Duodenal mucosa (tissue), 2 donors: ENCODE data around the gene C10orf71.

Experiments used
- H3K27ac ChIP-seq: one replicate; pipeline ENCODE4 v1.7.0; 2013; ENCODE audit warnings: low read depth, low read length
- H3K27me3 ChIP-seq, 2 donors: one replicate each; pipeline ENCODE4 v1.7.0; 2013; ENCODE audit warnings: low read length in 2 of 2, control low read depth in 1 of 2; ENCODE audit not compliant: insufficient read depth in 2 of 2, control insufficient read depth in 1 of 2
- H3K36me3 ChIP-seq, 2 donors: one replicate each; pipeline ENCODE4 v1.7.0; 2013; ENCODE audit warnings: low read length in 2 of 2, control low read depth in 1 of 2; ENCODE audit not compliant: insufficient read depth in 2 of 2, control insufficient read depth in 1 of 2
- H3K4me1 ChIP-seq, 2 donors: one replicate each; pipeline ENCODE4 v1.7.0; 2013; ENCODE audit warnings: low read length in 2 of 2, control low read depth in 1 of 2; ENCODE audit not compliant: insufficient read depth in 2 of 2, control insufficient read depth in 1 of 2
- H3K4me3 ChIP-seq, 2 donors: one replicate each; pipeline ENCODE4 v1.7.0; 2013; ENCODE audit warnings: low read length in 2 of 2, low read depth in 1 of 2
- H3K9ac ChIP-seq, 2 donors: one replicate each; pipeline ENCODE4 v1.7.0; 2013; ENCODE audit warnings: low read length in 2 of 2, low read depth in 1 of 2
- H3K9me3 ChIP-seq, 2 donors: one replicate each; pipeline ENCODE4 v1.7.0; 2013; ENCODE audit warnings: low read length in 2 of 2, control low read depth in 1 of 2; ENCODE audit not compliant: control insufficient read depth in 1 of 2

Gene C10orf71

DNA sequence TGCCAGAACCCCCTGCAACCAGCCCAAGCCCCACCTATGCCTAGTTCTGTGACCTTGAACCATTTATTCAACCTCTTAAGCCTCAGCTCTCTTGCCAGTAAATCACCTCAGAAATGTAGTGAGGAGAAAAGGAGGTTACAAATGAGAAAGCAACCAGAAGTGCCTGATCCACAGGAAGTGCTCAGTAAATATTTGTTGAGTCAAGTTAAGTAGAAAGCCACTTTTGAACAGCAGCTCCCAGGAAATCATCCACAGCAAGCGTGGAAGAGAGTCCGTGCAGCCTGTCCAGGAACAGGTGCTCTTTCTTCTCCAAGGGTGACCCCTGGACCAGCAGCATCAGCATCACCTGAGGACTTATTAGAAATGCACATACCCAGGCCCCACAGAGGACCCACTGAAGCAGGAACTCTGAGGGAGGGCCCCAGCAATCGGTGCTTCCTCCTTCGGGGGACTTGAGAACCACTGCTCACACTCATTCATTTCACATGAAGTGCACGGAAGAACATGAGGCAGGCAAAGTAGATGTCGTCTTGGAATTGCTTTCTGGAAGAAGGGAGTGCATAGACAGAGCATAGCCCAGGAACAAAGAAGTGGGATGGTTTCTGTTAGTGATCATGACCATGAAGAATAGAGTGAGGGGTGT is 6.3 kb upstream of the C10orf71 start:
- no peak overlapping the region for H3K9ac ChIP-seq
- H3K27ac ChIP-seq = no peak overlapping the region
- no peaks in the 10 kb centered on the region for H3K4me1 ChIP-seq
- H3K9me3 ChIP-seq = no peaks in the 10 kb centered on the region
- no peaks in the 10 kb centered on the region for H3K27me3 ChIP-seq
- no peak overlapping the region for H3K4me3 ChIP-seq
- H3K36me3 ChIP-seq = no peaks in the 10 kb centered on the region

DNA sequence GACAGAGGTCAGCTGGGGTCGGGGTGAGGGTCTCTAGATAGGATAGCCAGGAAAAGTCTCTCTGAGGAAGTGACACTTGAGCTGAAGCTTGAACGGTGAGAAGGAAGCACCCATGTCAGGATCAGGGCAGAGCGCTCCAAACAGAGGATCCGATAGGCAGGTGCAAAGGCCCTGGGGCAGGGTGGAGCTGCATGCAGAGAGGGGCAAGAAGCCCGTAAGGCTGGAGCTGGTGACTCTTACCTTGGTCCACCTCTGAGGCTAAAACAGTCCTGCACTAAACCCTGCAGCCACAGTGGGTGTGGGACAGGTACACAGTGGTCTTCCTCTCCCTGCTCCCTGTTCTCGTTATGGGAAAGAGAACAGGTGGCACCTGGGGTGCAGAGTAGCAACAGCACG is 5.8 kb upstream of the C10orf71 start:
- no peaks in the 10 kb centered on the region for H3K4me1 ChIP-seq

DNA sequence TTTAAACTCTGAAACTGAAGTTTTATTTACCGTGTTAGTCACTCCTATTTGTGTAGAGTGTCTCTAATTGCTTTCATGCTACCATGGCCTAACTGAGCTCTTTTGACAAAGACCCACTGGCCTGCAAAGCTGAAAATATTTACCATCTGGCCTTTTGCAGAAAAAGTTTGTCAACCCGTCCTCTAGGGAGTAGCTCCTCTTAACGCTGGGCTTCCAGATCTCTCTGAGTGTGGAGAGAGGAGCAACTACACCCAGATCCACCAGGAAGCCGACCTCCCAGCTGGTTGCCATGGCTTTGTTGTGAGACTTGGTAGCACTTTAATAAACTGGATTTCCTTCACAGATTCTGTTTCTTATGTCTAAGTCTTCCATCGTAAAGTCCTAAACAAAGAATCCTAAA is 4.2 kb upstream of the C10orf71 start:
- H3K4me1 ChIP-seq = peaks cover 0 to 5% of the 10 kb centered on the region in 2 donors
- no peak overlapping the region for H3K27ac ChIP-seq

More for the DNA sequence above, 5.8 kb upstream of the C10orf71 start:
- H3K9me3 ChIP-seq = no peaks in the 10 kb centered on the region
- no peak overlapping the region for H3K27ac ChIP-seq
- H3K36me3 ChIP-seq = no peaks in the 10 kb centered on the region
- no peak overlapping the region for H3K4me3 ChIP-seq
- no peaks in the 10 kb centered on the region for H3K27me3 ChIP-seq
- no peak overlapping the region for H3K9ac ChIP-seq

GRCh38 chr10:49295297-49295696 is 3.7 kb upstream of the C10orf71 start:
- Histone ChIP-seq H3K9ac (no peak overlapping the region), H3K4me1 (peaks cover 0 to 5% of the 10 kb centered on the region in 2 donors), H3K4me3 (no peak overlapping the region), H3K36me3 (no peaks in the 10 kb centered on the region), H3K27ac (no peak overlapping the region), H3K9me3 (no peaks in the 10 kb centered on the region), H3K27me3 (no peaks in the 10 kb centered on the region)

More for the DNA sequence above, 4.2 kb upstream of the C10orf71 start:
- H3K36me3 ChIP-seq = no peaks in the 10 kb centered on the region
- H3K4me3 ChIP-seq = no peak overlapping the region
- H3K9ac ChIP-seq = no peak overlapping the region
- H3K9me3 ChIP-seq = no peaks in the 10 kb centered on the region
- H3K27me3 ChIP-seq = no peaks in the 10 kb centered on the region

DNA sequence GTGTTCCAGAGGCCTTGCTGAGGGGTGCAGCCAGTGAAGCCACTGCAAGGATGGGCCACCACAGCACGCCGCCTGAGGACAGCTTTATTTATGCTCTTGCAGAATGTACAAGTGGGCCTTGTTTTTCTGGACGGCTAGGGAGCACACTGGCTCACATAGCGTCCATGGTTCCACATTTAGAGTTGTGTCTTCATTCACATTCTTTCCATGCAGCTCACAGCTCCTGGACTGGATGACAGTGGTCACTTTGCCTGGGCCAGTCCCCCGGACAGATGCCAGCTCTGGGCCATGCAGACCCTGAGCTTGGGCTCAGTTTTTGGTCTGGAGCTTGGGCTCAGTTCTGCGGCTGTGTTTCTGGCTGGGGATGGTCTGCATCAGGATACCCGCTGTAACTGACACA is 2.6 kb upstream of the C10orf71 start:
- no peaks in the 10 kb centered on the region for H3K36me3 ChIP-seq
- no peaks in the 10 kb centered on the region for H3K27me3 ChIP-seq
- H3K9ac ChIP-seq = no peak overlapping the region
- peaks cover 0 to 5% of the 10 kb centered on the region in 2 donors for H3K4me1 ChIP-seq
- no peak overlapping the region for H3K4me3 ChIP-seq
- H3K27ac ChIP-seq = no peak overlapping the region
- H3K9me3 ChIP-seq = no peaks in the 10 kb centered on the region

DNA sequence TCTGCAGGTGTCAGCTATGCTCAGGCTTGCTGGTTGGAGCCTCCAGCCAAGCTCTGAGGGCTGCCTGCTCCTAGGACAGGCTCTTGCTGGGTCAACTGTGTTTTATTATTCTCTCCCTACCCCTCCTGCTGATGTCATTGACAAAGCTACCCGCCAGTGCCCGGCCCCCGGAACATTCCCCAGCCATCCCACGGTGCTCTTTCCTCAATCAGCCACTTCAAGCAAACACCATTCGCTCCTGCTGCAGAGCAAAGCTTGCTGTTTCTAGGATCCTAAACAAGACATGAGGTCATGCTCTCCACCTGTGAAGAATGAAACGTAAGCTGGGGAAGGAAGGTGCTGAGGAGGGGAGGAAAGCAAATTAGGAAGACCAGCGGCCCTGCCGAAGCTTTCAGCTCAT is 2.1 kb upstream of the C10orf71 start:
- Histone ChIP-seq H3K9me3 (no peaks in the 10 kb centered on the region), H3K4me3 (no peak overlapping the region), H3K27me3 (no peaks in the 10 kb centered on the region), H3K9ac (no peak overlapping the region), H3K4me1 (peaks cover 0 to 5% of the 10 kb centered on the region in 2 donors), H3K27ac (no peak overlapping the region), H3K36me3 (no peaks in the 10 kb centered on the region)

- Histone ChIP-seq H3K4me1 (peaks cover 0 to 5% of the 10 kb centered on the region in 2 donors), H3K27me3 (no peaks in the 10 kb centered on the region), H3K36me3 (no peaks in the 10 kb centered on the region), H3K4me3 (no peak overlapping the region), H3K9me3 (no peaks in the 10 kb centered on the region), H3K9ac (no peak overlapping the region), H3K27ac (no peak overlapping the region)
Measured at GRCh38 chr10:49297818-49298670, 926 bp upstream of the C10orf71 start.

- Histone ChIP-seq H3K27me3 (no peaks in the 10 kb centered on the region), H3K4me1 (peaks cover 0 to 5% of the 10 kb centered on the region in 2 donors), H3K36me3 (no peaks in the 10 kb centered on the region), H3K9ac (no peak overlapping the region), H3K27ac (no peak overlapping the region), H3K9me3 (no peaks in the 10 kb centered on the region), H3K4me3 (no peak overlapping the region)
Measured at GRCh38 chr10:49298671-49298982, 343 bp upstream of the C10orf71 start.

DNA sequence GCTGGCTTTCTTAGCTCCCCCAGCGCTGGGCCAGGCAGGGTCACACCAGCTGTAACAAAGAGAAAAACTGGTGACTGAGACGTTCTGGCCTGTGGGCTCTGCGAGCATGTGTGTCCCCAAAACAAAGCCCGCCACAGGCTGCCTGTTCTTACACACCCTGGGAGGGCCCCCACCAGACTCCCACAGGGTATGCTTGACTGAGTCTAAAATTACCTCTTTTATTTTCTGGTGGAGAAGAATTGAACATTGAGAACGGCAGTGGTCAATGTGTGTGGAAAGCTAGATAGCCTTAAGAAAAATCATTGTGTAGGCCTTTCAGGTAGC is 808 bp downstream of the C10orf71 start:
- Histone ChIP-seq H3K9ac (no peak overlapping the region), H3K9me3 (no peaks in the 10 kb centered on the region), H3K4me1 (peaks cover 0 to 5% of the 10 kb centered on the region in 2 donors), H3K4me3 (no peak overlapping the region), H3K27me3 (no peaks in the 10 kb centered on the region), H3K27ac (no peak overlapping the region), H3K36me3 (no peaks in the 10 kb centered on the region)

DNA sequence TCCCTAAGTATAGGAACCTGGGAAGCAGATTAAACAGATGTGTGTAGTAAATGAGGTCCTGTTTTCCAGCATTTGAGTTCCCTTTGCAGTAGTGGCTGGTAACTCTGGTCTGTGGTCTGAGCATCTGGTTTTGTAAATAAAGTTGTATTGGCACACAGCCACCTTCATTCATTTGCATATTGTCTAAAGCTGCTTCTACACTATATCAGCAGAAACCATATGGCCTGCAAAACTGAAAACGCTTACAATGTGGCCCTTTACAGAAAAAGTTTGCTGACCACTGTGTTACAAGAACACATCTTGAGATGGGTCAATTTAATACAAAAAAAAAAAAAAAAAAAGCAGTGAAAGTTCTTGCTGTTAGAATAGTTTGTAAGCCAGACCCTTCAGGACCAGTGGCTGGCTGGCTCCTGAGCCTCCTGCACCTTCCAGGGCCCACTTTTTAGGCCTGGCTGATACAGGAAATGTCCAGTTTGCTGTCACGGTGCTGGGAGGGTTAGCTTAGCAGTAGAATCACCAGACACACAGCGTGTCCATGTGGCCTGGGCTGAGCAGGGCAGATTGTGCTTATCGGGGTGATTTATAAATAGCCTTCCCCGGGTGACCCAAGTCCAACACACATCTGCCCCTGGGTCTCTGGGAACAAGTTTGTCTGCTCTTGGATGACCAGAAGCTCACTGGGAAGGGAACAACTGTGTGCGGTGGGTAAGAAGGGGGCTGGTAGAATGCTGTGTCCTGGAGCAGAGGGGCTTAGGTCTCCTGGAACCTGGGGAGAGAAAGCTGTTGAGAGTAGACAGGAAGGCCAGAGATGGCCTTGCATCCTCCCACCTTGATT is 1.4 kb downstream of the C10orf71 start:
- no peaks in the 10 kb centered on the region for H3K9me3 ChIP-seq
- H3K27ac ChIP-seq = no peak overlapping the region
- no peaks in the 10 kb centered on the region for H3K27me3 ChIP-seq
- no peak overlapping the region for H3K9ac ChIP-seq
- H3K36me3 ChIP-seq = no peaks in the 10 kb centered on the region
- H3K4me1 ChIP-seq = peaks cover 0 to 5% of the 10 kb centered on the region in 2 donors
- H3K4me3 ChIP-seq = no peak overlapping the region
